GM10266 (cell line): Measurements from ENCODE around the gene LRRK1.

Source experiments
- DNase-seq: peaks from one replicate; pipeline ENCODE4 v3.0.0; 2012; ENCODE audit errors: extremely low spot score
- CTCF ChIP-seq: IDR thresholded peaks from 2 replicates; pipeline ENCODE4 v1.5.1; 2012; ENCODE audit warnings: mild to moderate bottlenecking, low read depth; ENCODE audit not compliant: control insufficient read depth, insufficient read depth; ENCODE audit errors: missing control alignments

The LRRK1 gene

GRCh38 chr15:101038327-101039003, 119.3 kb downstream of the LRRK1 start:
- TF ChIP-seq CTCF: no peak
- no peak for DNase-seq

- TF ChIP-seq CTCF: no peak
- DNase-seq: no peak
These were observed 120.3 kb downstream of the LRRK1 start for GRCh38 chr15:101039461-101039860.

- TF ChIP-seq CTCF: no peak
- DNase-seq: no peak
These were observed 123.2 kb downstream of the LRRK1 start for GRCh38 chr15:101042320-101042719.

DNA sequence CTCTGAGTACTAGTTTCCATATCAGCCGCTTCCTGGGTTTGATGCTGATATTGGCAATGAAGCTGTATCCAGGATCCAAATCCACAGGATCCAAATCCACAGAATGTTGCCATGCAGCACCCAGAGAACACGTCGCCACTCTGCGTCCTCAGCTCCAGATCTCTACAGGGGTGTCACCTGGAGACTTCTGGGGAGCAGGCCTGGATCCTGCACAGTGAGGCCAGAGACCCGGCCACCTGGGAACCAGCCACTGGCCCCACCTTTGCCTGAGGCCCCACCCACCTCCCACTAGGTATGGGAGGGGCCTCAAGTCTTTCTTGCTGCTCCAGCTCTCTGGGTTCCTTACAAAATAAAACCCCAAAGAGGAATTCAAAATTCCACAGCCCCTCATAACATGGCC, 123.9 kb downstream of the LRRK1 start:
- TF ChIP-seq CTCF: no peak
- no peak for DNase-seq

DNA sequence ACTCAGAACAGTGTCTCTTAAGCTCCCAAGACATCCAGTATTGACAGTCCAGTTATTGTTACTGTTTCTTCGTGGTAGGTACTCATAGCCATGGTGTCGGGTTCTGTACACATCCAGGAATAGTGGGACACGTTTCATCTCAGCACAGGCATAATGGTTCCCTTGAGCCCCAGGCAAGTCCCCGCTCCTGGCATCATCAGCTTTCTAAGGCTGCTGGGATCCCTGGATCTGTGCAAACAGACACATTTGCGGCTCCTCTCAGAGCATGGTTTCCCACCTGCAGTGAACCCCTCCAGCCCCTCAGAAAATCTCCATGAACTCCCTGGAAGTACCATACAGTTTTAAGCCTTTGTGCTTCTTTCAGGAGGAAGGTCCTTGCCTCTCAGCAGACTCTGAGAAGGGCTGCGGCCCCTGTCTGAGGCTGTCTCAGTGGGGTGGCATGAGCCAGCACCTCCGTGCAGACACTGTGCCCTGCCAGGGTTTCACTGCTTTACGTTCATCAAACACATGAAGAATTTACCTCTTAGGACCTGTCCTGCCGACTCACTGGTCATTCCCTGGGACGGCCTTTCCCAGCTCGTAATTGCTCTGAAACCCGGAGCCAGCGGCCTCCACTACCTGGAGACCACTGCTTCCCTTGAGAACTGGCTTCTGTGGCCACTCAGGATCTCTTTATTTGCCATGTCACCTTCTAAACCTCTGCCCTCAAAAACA, 124.9 kb downstream of the LRRK1 start:
- TF ChIP-seq CTCF: no peak
- no peak for DNase-seq

GRCh38 chr15:101044625-101045235, 125.6 kb downstream of the LRRK1 start:
- no peak for TF ChIP-seq CTCF
- no peak for DNase-seq

GRCh38 chr15:101045236-101045646, 126.1 kb downstream of the LRRK1 start:
- no peak for DNase-seq
- TF ChIP-seq CTCF: no peak
